Measurements from ENCODE around the gene TCAIM.

GRCh38 chr3:44444437-44444836, 105.9 kb downstream of the TCAIM start:
- TF ChIP-seq EP300 (IDR thresholded peaks at IDR 0.05) (no peak), POLR2A (IDR thresholded peaks at IDR 0.05) (no peak)
- TF ChIP-seq, protein P1, sequence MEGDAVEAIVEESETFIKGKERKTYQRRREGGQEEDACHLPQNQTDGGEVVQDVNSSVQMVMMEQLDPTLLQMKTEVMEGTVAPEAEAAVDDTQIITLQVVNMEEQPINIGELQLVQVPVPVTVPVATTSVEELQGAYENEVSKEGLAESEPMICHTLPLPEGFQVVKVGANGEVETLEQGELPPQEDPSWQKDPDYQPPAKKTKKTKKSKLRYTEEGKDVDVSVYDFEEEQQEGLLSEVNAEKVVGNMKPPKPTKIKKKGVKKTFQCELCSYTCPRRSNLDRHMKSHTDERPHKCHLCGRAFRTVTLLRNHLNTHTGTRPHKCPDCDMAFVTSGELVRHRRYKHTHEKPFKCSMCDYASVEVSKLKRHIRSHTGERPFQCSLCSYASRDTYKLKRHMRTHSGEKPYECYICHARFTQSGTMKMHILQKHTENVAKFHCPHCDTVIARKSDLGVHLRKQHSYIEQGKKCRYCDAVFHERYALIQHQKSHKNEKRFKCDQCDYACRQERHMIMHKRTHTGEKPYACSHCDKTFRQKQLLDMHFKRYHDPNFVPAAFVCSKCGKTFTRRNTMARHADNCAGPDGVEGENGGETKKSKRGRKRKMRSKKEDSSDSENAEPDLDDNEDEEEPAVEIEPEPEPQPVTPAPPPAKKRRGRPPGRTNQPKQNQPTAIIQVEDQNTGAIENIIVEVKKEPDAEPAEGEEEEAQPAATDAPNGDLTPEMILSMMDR (IDR thresholded peaks at IDR 0.05) = no peak
